GM10248 (cell line): Measurements from ENCODE around the gene SYT7.

Experiments used
- CTCF ChIA-PET: fragments of 300-600 bp; sonication (Branson Sonifier 250); formaldehyde crosslinking; extraction: SDS; loops from one replicate; lab custom pipeline; 2021; ENCODE audit warnings: antibody characterized with exemption; lab: Yijun Ruan, JAX
- POLR2A ChIA-PET: fragments of 350-650 bp; sonication (Branson Sonifier 250); formaldehyde crosslinking; extraction: SDS; loops from one replicate; lab custom pipeline; 2020; ENCODE audit warnings: antibody characterized with exemption; lab: Yijun Ruan, JAX
- DNase-seq: peaks from one replicate; pipeline ENCODE4 v3.0.0; 2012; ENCODE audit errors: extremely low spot score
- CTCF ChIP-seq: IDR thresholded peaks from 2 replicates; pipeline ENCODE4 v1.5.1; 2012; ENCODE audit warnings: mild to moderate bottlenecking, low read depth; ENCODE audit errors: extremely low read depth, missing control alignments, control extremely low read depth

Gene SYT7

GRCh38 chr11:61586792-61587430 lies 6.0 kb upstream of the SYT7 start:
- TF ChIP-seq CTCF = no peak
- CTCF ChIA-PET = interaction anchor here (1.1 to 1.4 kb wide), 2 partner anchors 55 to 251 kb away, joined by 3 to 6 read pairs; no protein-coding TSS in a partner anchor
- POLR2A ChIA-PET = interaction anchor here (0.5 kb wide), 1 partner anchor 80 kb away, joined by 3 read pairs; no protein-coding TSS in a partner anchor
- no peak for DNase-seq

- CTCF ChIA-PET = interaction anchor here (1.6 kb wide), 1 partner anchor 53 kb away, joined by 4 read pairs; no protein-coding TSS in a partner anchor
- no peak for TF ChIP-seq CTCF
- DNase-seq = no peak
- POLR2A ChIA-PET = no interaction called here
These were observed 4.2 kb upstream of the SYT7 start for GRCh38 chr11:61585115-61585514.

GRCh38 chr11:61581931-61582330 lies 1.1 kb upstream of the SYT7 start:
- POLR2A ChIA-PET = no interaction called here
- no peak for DNase-seq
- no peak for TF ChIP-seq CTCF
- CTCF ChIA-PET = interaction anchor here (0.6 to 1.7 kb wide), 11 partner anchors 9 to 134 kb away, joined by 3 to 10 read pairs (median 3); no protein-coding TSS in a partner anchor

GRCh38 chr11:61580271-61580888 lies 496 bp downstream of the SYT7 start:
- POLR2A ChIA-PET = no interaction called here
- no peak for TF ChIP-seq CTCF
- DNase-seq = no peak
- CTCF ChIA-PET = interaction anchor here (1.9 kb wide), 1 partner anchor 58 kb away, joined by 4 read pairs; no protein-coding TSS in a partner anchor

GRCh38 chr11:61579676-61580270 lies 1.1 kb downstream of the SYT7 start:
- ChIA-PET CTCF (interaction anchor here (1.9 kb wide), 1 partner anchor 59 kb away, joined by 4 read pairs; no protein-coding TSS in a partner anchor), POLR2A (no interaction called here)
- DNase-seq = no peak
- no peak for TF ChIP-seq CTCF
